Heart right ventricle (tissue), 16 donors: ENCODE measurements around the gene TPD52L2. TPM values are rescaled to one million over a fixed set of nuclear protein-coding genes. Genes with fewer than 3 reads are reported as not detected.

Source experiments
- ATAC-seq, 8 donors: fragments of 200-7000 bp; cut with Tn5 transposase; one replicate each; pipeline ENCODE4 v1.9.1; 2020; ENCODE audit warnings: mild to moderate bottlenecking in 8 of 8, moderate library complexity in 8 of 8, moderate number of reproducible peaks in 1 of 8
- DNase-seq, 2 donors: peaks; one replicate each; pipeline ENCODE4 v3.0.0-alpha.2; 2020
- H3K27ac ChIP-seq, 10 donors: fragments of 200-600 bp; sonication (generic) in 2 of 10; one replicate each; pipeline versions ENCODE4 v1.5.0 to v1.8.0; 2020 to 2022; ENCODE audit warnings: mild to moderate bottlenecking in 3 of 10
- H3K27me3 ChIP-seq, 7 donors: fragments of 200-600 bp; one replicate each; pipeline ENCODE4 v1.8.0; 2021 to 2022; ENCODE audit warnings: mild to moderate bottlenecking in 2 of 7
- H3K36me3 ChIP-seq, 9 donors: fragments of 200-600 bp; sonication (generic) in 1 of 9; one replicate each; pipeline versions ENCODE4 v1.5.0 to v1.8.0; 2020 to 2022; ENCODE audit warnings: mild to moderate bottlenecking in 2 of 9
- H3K4me1 ChIP-seq, 9 donors: fragments of 200-600 bp; sonication (generic) in 1 of 9; one replicate each; pipeline versions ENCODE4 v1.5.0 to v1.8.0; 2020 to 2022; ENCODE audit warnings: mild to moderate bottlenecking in 4 of 9
- H3K4me3 ChIP-seq, 10 donors: fragments of 200-600 bp; sonication (generic) in 2 of 10; one replicate each; pipeline versions ENCODE4 v1.5.0 to v1.8.0; 2020 to 2022; ENCODE audit warnings: mild to moderate bottlenecking in 7 of 10, moderate library complexity in 2 of 10
- H3K9me3 ChIP-seq, 11 donors: fragments of 200-600 bp in 10 of 11; sonication (generic) in 2 of 11; one replicate each; pipeline versions ENCODE4 v1.5.0 to v1.8.0; 2013 to 2022; ENCODE audit warnings: mild to moderate bottlenecking in 2 of 11, control low read depth in 1 of 11, moderate library complexity in 1 of 11
- CTCF ChIP-seq, 9 donors: fragments of 200-600 bp; sonication (generic) in 2 of 9; IDR thresholded peaks; one replicate each; pipeline versions ENCODE4 v1.5.0 to v1.8.0; 2021 to 2022; ENCODE audit warnings: antibody characterized with exemption in 9 of 9, mild to moderate bottlenecking in 5 of 9, moderate library complexity in 1 of 9
- WGBS, 2 donors: extraction: QIAGEN DNeasy Blood & Tissue Kit; methylation state at CpG; one replicate each; pipeline ENCODE4 v1.1.7; 2013; ENCODE audit warnings: inconsistent platforms in 1 of 2; 5-methylcytosine and 5-hydroxymethylcytosine counted together
- intact Hi-C, 10 donors: fragments of 100-400 bp; cut with DNase I; formaldehyde crosslinking; loops; one replicate each; pipeline versions ENCODE4 v1.11.1 to v1.14.2; 2022
- polyA plus RNA-seq, 2 donors: library from polyadenylated mRNA; stranded (reverse); fragments of 200-250 nt; gene quantifications; one replicate each; pipeline ENCODE4 v1.2.3, GENCODE V29; 2013
- total RNA-seq, 10 donors: library from RNA; stranded (reverse); fragmentation: NEBNext Ultra II Directional in 3 of 10; extraction: Animal tissue kit (Norgen Biotek cat#: 25700) in 3 of 10; gene quantifications; one replicate each; pipeline versions ENCODE4 v1.2.1 to v1.2.4, GENCODE V29; 2021 to 2023
- donor health status: Arrhythmogenic right ventricular cardiomyopathy.
- donor health status: ischemic (EF 13 %, LVEDD 7.1; RV severe dilation, severe dysfunction).
- donor health status: healthy with polysubstance abuse.
- donor health status: DM: no; HTN: yes; CAD: no.
- donor health status: DM: no; HTN: no; CAD: no.
- donor health status: ischemic (EF 25% LVEDD 6.9; RV normal size, moderate dysfunction).
- donor health status: ischemic (EF 25% LVEDD 5.7; RV mildly dilated, moderate dysfunction).
- donor health status: healthy.
- donor health status: DM: yes; HTN: yes; CAD: no.
- donor health status: Ischemic cardiomyopathy.
- donor health status: ischemic (EF 35%, LVEDD 5.7; RV mildly dilated, moderate dysfunction).
- donor health status: nonischemic (EF 11% LVEDD 7.7; RV severe dilation, severe dysfunction).
- donor health status: DM: yes; HTN: yes; CAD: no.
- donor health status: PGD.
- donor health status: ischemic (EF 29% LVEDD 5.4; RV normal size, mild dysfunction).
- donor health status: nonischemic (EF 23%, LVEDD 6.1; RV moderate dilation, normal function).

Gene TPD52L2
- total and polyA plus RNA-seq, 12 donors = 50.6 to 119 (median 72.8) TPM

GRCh38 chr20:63937596-63937995 lies 72.5 kb downstream of the TPD52L2 start:
- peaks cover 0 to 15% (median 4%) of the 10 kb centered on the region in 9 donors for H3K4me1 ChIP-seq
- no peak for TF ChIP-seq CTCF (IDR thresholded peaks at IDR 0.05)
- H3K36me3 ChIP-seq = peaks cover 0 to 86% (median 43%) of the 10 kb centered on the region in 9 donors
- WGBS, 2 donors = 90 to 94% methylated on average over 14 of the region's 14 CpGs
- no peak overlapping the region for H3K27ac ChIP-seq
- no peaks in the 10 kb centered on the region for H3K9me3 ChIP-seq
- ATAC-seq (no peak), DNase-seq (no peak)
- no peaks in the 10 kb centered on the region for H3K27me3 ChIP-seq
- intact Hi-C loops = no loop called here
- H3K4me3 ChIP-seq = no peak overlapping the region

GRCh38 chr20:63939061-63939935 lies 74.2 kb downstream of the TPD52L2 start:
- Histone ChIP-seq H3K27ac (no peak overlapping the region), H3K27me3 (no peaks in the 10 kb centered on the region), H3K36me3 (peaks cover 0 to 86% (median 53%) of the 10 kb centered on the region in 9 donors), H3K9me3 (no peaks in the 10 kb centered on the region), H3K4me1 (peaks cover 11 to 25% (median 20%) of the 10 kb centered on the region in 9 donors), H3K4me3 (no peak overlapping the region)
- peak in 1 of 2 donors; percentile 0 for DNase-seq
- 78 to 86% methylated on average over 28 to 33 of the region's 33 CpGs for WGBS, 2 donors
- ATAC-seq = no peak
- TF ChIP-seq CTCF (IDR thresholded peaks at IDR 0.05) = no peak
- intact Hi-C loops = no loop called here

- H3K9me3 ChIP-seq = no peaks in the 10 kb centered on the region
- intact Hi-C loops = no loop called here
- no peak for TF ChIP-seq CTCF (IDR thresholded peaks at IDR 0.05)
- DNase-seq (peak in 1 of 2 donors; percentile 8), ATAC-seq (no peak)
- peaks cover 11 to 29% (median 21%) of the 10 kb centered on the region in 9 donors for H3K4me1 ChIP-seq
- 83 to 93% methylated on average over 23 of the region's 23 CpGs for WGBS, 2 donors
- H3K27me3 ChIP-seq = no peaks in the 10 kb centered on the region
- H3K27ac ChIP-seq = no peak overlapping the region
- H3K36me3 ChIP-seq = peaks cover 0 to 86% (median 57%) of the 10 kb centered on the region in 9 donors
- H3K4me3 ChIP-seq = no peak overlapping the region
Measured at GRCh38 chr20:63940071-63940471, 75.0 kb downstream of the TPD52L2 start.

- peaks cover 11 to 33% (median 26%) of the 10 kb centered on the region in 9 donors for H3K4me1 ChIP-seq
- DNase-seq (no peak), ATAC-seq (peak in 1 of 8 donors; percentile 25)
- 88 to 93% methylated on average over 58 of the region's 58 CpGs for WGBS, 2 donors
- H3K36me3 ChIP-seq = peaks cover 0 to 86% (median 57%) of the 10 kb centered on the region in 9 donors
- no peaks in the 10 kb centered on the region for H3K27me3 ChIP-seq
- H3K4me3 ChIP-seq = no peak overlapping the region
- no peak for TF ChIP-seq CTCF (IDR thresholded peaks at IDR 0.05)
- no peaks in the 10 kb centered on the region for H3K9me3 ChIP-seq
- intact Hi-C loops = no loop called here
- peak overlapping the region in 4 of 10 donors; percentile 58 to 79 (median 66) for H3K27ac ChIP-seq
Measured at GRCh38 chr20:63940472-63941266, 75.6 kb downstream of the TPD52L2 start.
